ENCODE data around the gene ENKD1. TPM values are rescaled to one million over a fixed set of nuclear protein-coding genes. Genes with fewer than 3 reads are reported as not detected.

The ENKD1 gene
- total RNA-seq: 11.3 TPM

GRCh38 chr16:67666559-67667452 lies at the start of gene ENKD1, which contains the start of gene C16orf86:
Gene ENKD1 (minus strand): TSS chr16:67666750. CDS start chr16:67666442, 308 bp downstream.
Gene C16orf86 (plus strand): TSS chr16:67666814. CDS start chr16:67666971, 157 bp downstream.

GRCh38 chr16:67660564-67661028 lies 6.0 kb downstream of the ENKD1 start, which contains the start of gene PARD6A:
Gene PARD6A (plus strand): TSS chr16:67660960. CDS start chr16:67661039, 79 bp downstream.

GRCh38 chr16:67659675-67660563 lies 6.6 kb downstream of the ENKD1 start, which contains the start of gene ACD:
Gene ACD (minus strand): TSS chr16:67660260. CDS start chr16:67660220, 40 bp downstream.

Other genes starting within 250 kb of the ENKD1 start
- gene HSD11B2, start 235.6 kb downstream of the ENKD1 start, total RNA-seq: 6.5 TPM
- 130 TPM for gene ATP6V0D1, start 185.6 kb downstream of the ENKD1 start, total RNA-seq
- gene AGRP, start 183.2 kb downstream of the ENKD1 start, total RNA-seq: not detected
- 30.7 TPM for gene RIPOR1, start 137.9 kb downstream of the ENKD1 start, total RNA-seq
- gene CTCF, start 104.2 kb downstream of the ENKD1 start, total RNA-seq: 53.7 TPM
- 4.4 TPM for gene CARMIL2, start 21.6 kb downstream of the ENKD1 start, total RNA-seq
- gene ACD, start 6.5 kb downstream of the ENKD1 start, total RNA-seq: 22.4 TPM
- gene PARD6A, start 5.8 kb downstream of the ENKD1 start, total RNA-seq: 13.4 TPM
- 2.5 TPM for gene C16orf86, start 64 bp upstream of the ENKD1 start, total RNA-seq
- 57.2 TPM for gene GFOD2, start 52.6 kb upstream of the ENKD1 start, total RNA-seq
- gene RANBP10, start 139.8 kb upstream of the ENKD1 start, total RNA-seq: 6.9 TPM
- gene TSNAXIP1, start 140.1 kb upstream of the ENKD1 start, total RNA-seq: 6.2 TPM
- gene THAP11, start 175.6 kb upstream of the ENKD1 start, total RNA-seq: 23.8 TPM
- 134 TPM for gene NUTF2, start 180.2 kb upstream of the ENKD1 start, total RNA-seq
- gene CENPT, start 180.9 kb upstream of the ENKD1 start, total RNA-seq: 27.9 TPM
- 52.4 TPM for gene EDC4, start 206.3 kb upstream of the ENKD1 start, total RNA-seq
- gene NRN1L, start 218.1 kb upstream of the ENKD1 start, total RNA-seq: not detected
- gene PSKH1, start 226.5 kb upstream of the ENKD1 start, total RNA-seq: 11.8 TPM

Data from diencephalon (tissue), 1 donor.